Putamen (tissue), 1 donor: ENCODE results near the gene PPP1R12C.

Source experiments
- DNase-seq: peaks from one replicate; pipeline ENCODE4 v3.0.0-alpha.2; 2016; ENCODE audit warnings: low spot score

Gene PPP1R12C

GRCh38 chr19:55046975-55047622 lies 70.3 kb downstream of the PPP1R12C start:
- no peak for DNase-seq

- no peak for DNase-seq
Observed at GRCh38 chr19:55044771-55045716, 72.4 kb downstream of the PPP1R12C start.

- no peak for DNase-seq
Observed at GRCh38 chr19:55044286-55044685, 73.2 kb downstream of the PPP1R12C start.

- no peak for DNase-seq
Observed at GRCh38 chr19:55042688-55043087, 74.7 kb downstream of the PPP1R12C start.

GRCh38 chr19:55042344-55042678 lies 75.1 kb downstream of the PPP1R12C start:
- DNase-seq: no peak

- no peak for DNase-seq
Observed at GRCh38 chr19:55041627-55042343, 75.7 kb downstream of the PPP1R12C start.

GRCh38 chr19:55041244-55041626 lies 76.2 kb downstream of the PPP1R12C start:
- DNase-seq: no peak
